C4-2B (cell line): ENCODE measurements around the gene NTRK3.

Experiments
- ZFX ChIP-seq: fragments of 450-650 bp; IDR thresholded peaks from 2 replicates; pipeline ENCODE4 v1.6.1; 2017
- TF ChIP-seq, protein P1 (sequence below): fragments of 450-650 bp; conservative IDR thresholded peaks from 2 replicates; pipeline ENCODE4 v1.5.1; 2017; ENCODE audit warnings: mild to moderate bottlenecking

DNA sequence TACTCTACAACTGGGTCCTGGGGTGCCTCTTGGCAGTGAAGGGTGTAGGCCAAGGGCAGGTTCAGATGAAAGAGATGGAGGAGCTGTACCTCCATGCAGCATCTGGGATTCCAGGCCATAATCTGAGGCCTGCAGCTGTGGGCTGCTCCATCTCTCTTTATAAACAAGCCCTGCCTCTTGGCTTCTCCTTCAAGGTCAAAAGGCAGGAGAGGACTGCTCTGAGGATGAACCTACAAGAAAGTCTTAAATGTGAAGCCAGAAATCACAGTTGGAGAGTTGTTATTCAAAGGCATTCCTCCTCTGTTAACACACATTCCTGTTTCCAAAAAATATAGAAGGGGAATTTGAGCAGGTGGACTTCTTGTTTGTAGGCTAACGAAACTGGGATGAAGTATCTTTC is 355.5 kb downstream of the NTRK3 start:
- no peak for TF ChIP-seq ZFX
- TF ChIP-seq, protein P1, sequence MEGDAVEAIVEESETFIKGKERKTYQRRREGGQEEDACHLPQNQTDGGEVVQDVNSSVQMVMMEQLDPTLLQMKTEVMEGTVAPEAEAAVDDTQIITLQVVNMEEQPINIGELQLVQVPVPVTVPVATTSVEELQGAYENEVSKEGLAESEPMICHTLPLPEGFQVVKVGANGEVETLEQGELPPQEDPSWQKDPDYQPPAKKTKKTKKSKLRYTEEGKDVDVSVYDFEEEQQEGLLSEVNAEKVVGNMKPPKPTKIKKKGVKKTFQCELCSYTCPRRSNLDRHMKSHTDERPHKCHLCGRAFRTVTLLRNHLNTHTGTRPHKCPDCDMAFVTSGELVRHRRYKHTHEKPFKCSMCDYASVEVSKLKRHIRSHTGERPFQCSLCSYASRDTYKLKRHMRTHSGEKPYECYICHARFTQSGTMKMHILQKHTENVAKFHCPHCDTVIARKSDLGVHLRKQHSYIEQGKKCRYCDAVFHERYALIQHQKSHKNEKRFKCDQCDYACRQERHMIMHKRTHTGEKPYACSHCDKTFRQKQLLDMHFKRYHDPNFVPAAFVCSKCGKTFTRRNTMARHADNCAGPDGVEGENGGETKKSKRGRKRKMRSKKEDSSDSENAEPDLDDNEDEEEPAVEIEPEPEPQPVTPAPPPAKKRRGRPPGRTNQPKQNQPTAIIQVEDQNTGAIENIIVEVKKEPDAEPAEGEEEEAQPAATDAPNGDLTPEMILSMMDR = no peak
